OCI-LY7 (cell line): ENCODE measurements around the gene PIEZO2. TPM values are rescaled to one million over a fixed set of nuclear protein-coding genes. Genes with fewer than 3 reads are reported as not detected.

Experiments
- BruUV-seq: library from RNA; stranded (reverse); fragments of 400-500 nt; replicated peaks from 2 replicates; lab custom pipeline; 2021; lab: Mats Ljungman, UMichigan
- CTCF ChIA-PET: fragments of 300-600 bp; sonication (Branson Sonifier 250); formaldehyde crosslinking; loops from one replicate; lab custom pipeline; 2022; ENCODE audit warnings: antibody characterized with exemption; ENCODE audit not compliant: unreplicated experiment; lab: Charles Lee
- POLR2A ChIA-PET: fragments of 300-600 bp; sonication (Branson Sonifier 250); formaldehyde crosslinking; loops from one replicate; lab custom pipeline; 2022; ENCODE audit warnings: antibody characterized with exemption; lab: Charles Lee
- DNase-seq: peaks from one replicate; pipeline ENCODE4 v3.0.0-alpha.2; 2015; ENCODE audit warnings: low spot score
- H2AFZ ChIP-seq: fragments of 200-600 bp; sonication (generic), shearing (Covaris generic); 2 replicates; pipeline ENCODE4 v1.6.1; 2014; ENCODE audit warnings: mild to moderate bottlenecking, antibody characterized with exemption, low read length, moderate library complexity
- H3K27ac ChIP-seq: fragments of 200-600 bp; sonication (generic); 2 replicates; pipeline ENCODE4 v1.5.1; 2014; ENCODE audit warnings: mixed run types, low read depth, mild to moderate bottlenecking, moderate library complexity, low read length, inconsistent platforms; ENCODE audit not compliant: poor library complexity, severe bottlenecking
- H3K36me3 ChIP-seq: fragments of 200-600 bp; sonication (generic); 2 replicates; pipeline ENCODE4 v1.6.1; 2014; ENCODE audit warnings: mild to moderate bottlenecking, antibody characterized with exemption, low read length, moderate library complexity, mixed read lengths; ENCODE audit not compliant: insufficient read depth
- H3K4me1 ChIP-seq: fragments of 200-600 bp; sonication (generic); 2 replicates; pipeline ENCODE4 v1.5.1; 2014; ENCODE audit warnings: mild to moderate bottlenecking, low read length; ENCODE audit not compliant: insufficient read depth, poor library complexity, severe bottlenecking
- H3K4me2 ChIP-seq: fragments of 200-600 bp; sonication (generic); 2 replicates; pipeline ENCODE4 v1.6.1; 2014; ENCODE audit warnings: mild to moderate bottlenecking, low read length
- H3K4me3 ChIP-seq: fragments of 200-600 bp; sonication (generic); 2 replicates; pipeline ENCODE4 v1.5.1; 2014; ENCODE audit warnings: mild to moderate bottlenecking, low read depth, low read length; ENCODE audit not compliant: poor library complexity, severe bottlenecking
- H3K79me2 ChIP-seq: fragments of 200-600 bp; sonication (generic); 2 replicates; pipeline ENCODE4 v1.6.1; 2016; ENCODE audit warnings: low read depth, mild to moderate bottlenecking, low read length, moderate library complexity, mixed read lengths; ENCODE audit not compliant: insufficient read depth
- H3K9me2 ChIP-seq: fragments of 200-600 bp; sonication (generic); 2 replicates; pipeline ENCODE4 v1.6.1; 2016; ENCODE audit warnings: mild to moderate bottlenecking, low read length, mixed read lengths; ENCODE audit not compliant: insufficient read depth
- H3K9me3 ChIP-seq: fragments of 200-600 bp; sonication (generic); 2 replicates; pipeline ENCODE4 v1.6.1; 2014; ENCODE audit warnings: mild to moderate bottlenecking, mixed run types, low read length, mixed read lengths
- H4K20me1 ChIP-seq: fragments of 200-600 bp; sonication (generic); 2 replicates; pipeline ENCODE4 v1.6.1; 2014; ENCODE audit warnings: mild to moderate bottlenecking, antibody characterized with exemption, low read length, moderate library complexity, mixed read lengths; ENCODE audit not compliant: insufficient read depth
- EZH2phosphoT487 ChIP-seq: fragments of 200-600 bp; sonication (generic); IDR thresholded peaks from 2 replicates; pipeline ENCODE4 v1.6.1; 2018; ENCODE audit warnings: low read depth, borderline replicate concordance, mild to moderate bottlenecking, mixed run types, antibody characterized with exemption, low read length, moderate library complexity, mixed read lengths
- intact Hi-C: fragments of 100-400 bp; cut with micrococcal nuclease; formaldehyde crosslinking; loops from one replicate; pipeline ENCODE4 v1.10.0; 2022; ENCODE audit not compliant: unreplicated experiment
- total RNA-seq, 2 experiments: library from RNA; depleted of rRNA in 1 of 2; stranded (reverse); fragments of >200 nt in 1 of 2; shearing (Covaris generic) in 1 of 2; gene quantifications; 2 replicates each; pipeline ENCODE4 v1.2.3, GENCODE V29; 2014 to 2022
- TF ChIP-seq, protein P1 (sequence below): fragments of 200-600 bp; sonication (generic); conservative IDR thresholded peaks from 2 replicates; pipeline ENCODE4 v1.5.1; 2014; ENCODE audit warnings: mild to moderate bottlenecking, antibody characterized with exemption, low read length, moderate library complexity, mixed read lengths

Gene PIEZO2
- total RNA-seq, 2 experiments from 2014 or later = 0.95 to 3.3 TPM

GRCh38 chr18:11113046-11113548, 36.3 kb downstream of the PIEZO2 start:
- Histone ChIP-seq H3K4me2 (no peak overlapping the region), H3K9me2 (no peaks in the 10 kb centered on the region), H3K79me2 (no peaks in the 10 kb centered on the region), H3K4me3 (no peak overlapping the region), H3K27ac (no peak overlapping the region), H3K4me1 (no peaks in the 10 kb centered on the region), H3K36me3 (no peaks in the 10 kb centered on the region), H2AFZ (no peak overlapping the region), H4K20me1 (no peaks in the 10 kb centered on the region), H3K9me3 (no peaks in the 10 kb centered on the region)
- TF ChIP-seq EZH2phosphoT487 = no peak
- TF ChIP-seq, protein P1, sequence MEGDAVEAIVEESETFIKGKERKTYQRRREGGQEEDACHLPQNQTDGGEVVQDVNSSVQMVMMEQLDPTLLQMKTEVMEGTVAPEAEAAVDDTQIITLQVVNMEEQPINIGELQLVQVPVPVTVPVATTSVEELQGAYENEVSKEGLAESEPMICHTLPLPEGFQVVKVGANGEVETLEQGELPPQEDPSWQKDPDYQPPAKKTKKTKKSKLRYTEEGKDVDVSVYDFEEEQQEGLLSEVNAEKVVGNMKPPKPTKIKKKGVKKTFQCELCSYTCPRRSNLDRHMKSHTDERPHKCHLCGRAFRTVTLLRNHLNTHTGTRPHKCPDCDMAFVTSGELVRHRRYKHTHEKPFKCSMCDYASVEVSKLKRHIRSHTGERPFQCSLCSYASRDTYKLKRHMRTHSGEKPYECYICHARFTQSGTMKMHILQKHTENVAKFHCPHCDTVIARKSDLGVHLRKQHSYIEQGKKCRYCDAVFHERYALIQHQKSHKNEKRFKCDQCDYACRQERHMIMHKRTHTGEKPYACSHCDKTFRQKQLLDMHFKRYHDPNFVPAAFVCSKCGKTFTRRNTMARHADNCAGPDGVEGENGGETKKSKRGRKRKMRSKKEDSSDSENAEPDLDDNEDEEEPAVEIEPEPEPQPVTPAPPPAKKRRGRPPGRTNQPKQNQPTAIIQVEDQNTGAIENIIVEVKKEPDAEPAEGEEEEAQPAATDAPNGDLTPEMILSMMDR = no peak
- intact Hi-C loops = no loop called here
- POLR2A ChIA-PET = no interaction called here
- no TSS peak for BruUV-seq
- CTCF ChIA-PET = no interaction called here
- DNase-seq = no peak

DNA sequence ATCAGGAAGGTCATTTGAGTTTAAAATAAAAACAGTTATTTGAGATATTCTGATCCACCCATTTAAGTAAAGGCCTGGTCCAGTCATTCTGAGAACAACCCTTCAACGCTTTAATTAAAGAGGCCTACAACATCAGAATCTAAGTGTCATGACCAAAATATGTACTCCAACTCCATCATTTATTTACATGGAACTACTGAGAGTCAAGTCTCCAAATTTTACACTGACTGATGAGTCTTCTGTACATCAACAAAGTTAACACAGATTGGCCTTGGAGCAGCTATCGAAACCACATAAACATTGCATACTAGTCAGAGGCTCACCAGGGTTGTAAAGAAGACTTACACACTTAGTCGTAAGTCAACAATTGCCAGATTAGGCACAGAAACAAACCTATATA, 37.1 kb downstream of the PIEZO2 start:
- no peaks in the 10 kb centered on the region for H4K20me1 ChIP-seq
- ChIA-PET CTCF (no interaction called here), POLR2A (no interaction called here)
- no TSS peak for BruUV-seq
- no peaks in the 10 kb centered on the region for H3K36me3 ChIP-seq
- H3K79me2 ChIP-seq = no peaks in the 10 kb centered on the region
- no peak for DNase-seq
- H3K27ac ChIP-seq = no peak overlapping the region
- no peak for TF ChIP-seq EZH2phosphoT487
- H3K9me3 ChIP-seq = no peaks in the 10 kb centered on the region
- no peak overlapping the region for H3K4me2 ChIP-seq
- intact Hi-C loops = no loop called here
- no peak overlapping the region for H3K4me3 ChIP-seq
- no peaks in the 10 kb centered on the region for H3K4me1 ChIP-seq
- no peaks in the 10 kb centered on the region for H3K9me2 ChIP-seq
- no peak overlapping the region for H2AFZ ChIP-seq

- ChIA-PET CTCF (no interaction called here), POLR2A (no interaction called here)
- H3K4me2 ChIP-seq = no peak overlapping the region
- H3K4me3 ChIP-seq = no peak overlapping the region
- H4K20me1 ChIP-seq = no peaks in the 10 kb centered on the region
- H3K36me3 ChIP-seq = no peaks in the 10 kb centered on the region
- H3K4me1 ChIP-seq = no peaks in the 10 kb centered on the region
- H3K9me3 ChIP-seq = no peaks in the 10 kb centered on the region
- TF ChIP-seq EZH2phosphoT487 = no peak
- TF ChIP-seq, protein P1 = no peak
- intact Hi-C loops = no loop called here
- DNase-seq = no peak
- no peak overlapping the region for H2AFZ ChIP-seq
- BruUV-seq = no TSS peak
- no peaks in the 10 kb centered on the region for H3K9me2 ChIP-seq
- H3K79me2 ChIP-seq = no peaks in the 10 kb centered on the region
- H3K27ac ChIP-seq = no peak overlapping the region
These were observed 38.9 kb downstream of the PIEZO2 start for GRCh38 chr18:11110509-11110908.
